ENCODE data around the gene DIMT1.
A peak's percentile ranks its signal among the peaks of the same experiment; 100 is the strongest.

Gene DIMT1

DNA sequence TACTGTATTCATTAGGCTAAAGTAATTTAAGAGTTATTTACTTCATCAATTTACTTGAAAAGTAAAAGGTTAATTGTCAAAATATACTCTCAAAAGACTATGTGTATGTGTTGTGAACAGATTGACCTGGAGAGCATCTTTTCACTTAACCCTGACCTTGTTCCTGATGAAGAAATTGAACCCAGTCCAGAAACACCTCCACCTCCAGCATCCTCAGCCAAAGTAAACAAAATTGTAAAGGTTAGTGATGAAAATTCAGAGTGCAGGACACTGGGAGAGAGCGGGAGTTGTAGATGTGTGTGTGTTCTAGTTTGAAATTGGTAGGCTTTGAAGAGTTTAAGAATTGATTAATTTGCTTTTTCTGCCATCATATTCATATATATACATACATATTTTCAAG is 55.8 kb downstream of the DIMT1 start:
- no peak overlapping the region for H3K4me3 ChIP-seq (ENCODE audit: low read length)
- TF ChIP-seq, protein P1, sequence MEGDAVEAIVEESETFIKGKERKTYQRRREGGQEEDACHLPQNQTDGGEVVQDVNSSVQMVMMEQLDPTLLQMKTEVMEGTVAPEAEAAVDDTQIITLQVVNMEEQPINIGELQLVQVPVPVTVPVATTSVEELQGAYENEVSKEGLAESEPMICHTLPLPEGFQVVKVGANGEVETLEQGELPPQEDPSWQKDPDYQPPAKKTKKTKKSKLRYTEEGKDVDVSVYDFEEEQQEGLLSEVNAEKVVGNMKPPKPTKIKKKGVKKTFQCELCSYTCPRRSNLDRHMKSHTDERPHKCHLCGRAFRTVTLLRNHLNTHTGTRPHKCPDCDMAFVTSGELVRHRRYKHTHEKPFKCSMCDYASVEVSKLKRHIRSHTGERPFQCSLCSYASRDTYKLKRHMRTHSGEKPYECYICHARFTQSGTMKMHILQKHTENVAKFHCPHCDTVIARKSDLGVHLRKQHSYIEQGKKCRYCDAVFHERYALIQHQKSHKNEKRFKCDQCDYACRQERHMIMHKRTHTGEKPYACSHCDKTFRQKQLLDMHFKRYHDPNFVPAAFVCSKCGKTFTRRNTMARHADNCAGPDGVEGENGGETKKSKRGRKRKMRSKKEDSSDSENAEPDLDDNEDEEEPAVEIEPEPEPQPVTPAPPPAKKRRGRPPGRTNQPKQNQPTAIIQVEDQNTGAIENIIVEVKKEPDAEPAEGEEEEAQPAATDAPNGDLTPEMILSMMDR (IDR thresholded peaks at IDR 0.05; ENCODE audit: insufficient read depth, low read depth, low read length, missing control alignments), result no peak
- DNase-seq (ENCODE audit: low read depth), result no peak

DNA sequence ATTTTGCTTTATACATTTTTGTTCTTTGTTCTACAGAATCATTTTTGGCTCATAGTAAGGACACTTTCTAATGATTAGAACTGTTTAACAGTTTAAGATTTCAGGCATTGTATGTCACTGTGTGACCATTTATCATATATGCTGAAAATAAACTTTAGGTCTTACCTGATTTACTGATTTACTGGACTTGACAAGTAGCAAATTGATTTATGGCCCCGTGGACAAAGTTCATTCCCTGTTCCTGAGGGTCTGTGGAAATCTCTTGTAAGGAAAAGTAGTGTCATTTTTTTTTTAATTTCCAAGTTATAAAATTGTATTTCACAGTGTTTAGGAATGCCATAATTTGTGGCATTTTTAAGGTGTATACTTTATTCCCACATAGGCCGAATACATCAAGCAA is 57.0 kb downstream of the DIMT1 start:
- DNase-seq (ENCODE audit: low read depth), result no peak
- H3K4me3 ChIP-seq (ENCODE audit: low read length), result no peak overlapping the region
- TF ChIP-seq, protein P1 (IDR thresholded peaks at IDR 0.05; ENCODE audit: insufficient read depth, low read depth, low read length, missing control alignments), result no peak

DNA sequence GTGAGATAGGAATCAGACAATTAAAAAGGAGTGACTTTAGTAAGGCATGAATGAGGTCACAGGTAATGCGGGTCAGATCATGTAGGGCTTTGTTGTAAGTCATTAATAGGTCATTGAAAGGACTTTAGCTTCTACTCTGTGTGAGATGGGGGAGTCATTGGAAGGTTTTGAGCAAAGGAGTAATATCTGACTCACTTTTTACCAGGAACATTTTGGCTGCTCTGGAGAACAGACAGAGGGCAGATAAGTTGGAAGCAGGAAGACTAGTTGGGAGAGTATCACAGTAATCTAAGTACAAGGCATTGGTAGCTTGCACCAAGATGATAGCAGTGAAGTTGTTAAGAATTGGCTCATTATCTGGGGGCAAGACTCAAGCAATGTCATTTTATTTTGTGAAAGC is 60.3 kb downstream of the DIMT1 start:
- DNase-seq (ENCODE audit: low read depth), result peak; percentile 32
- TF ChIP-seq, protein P1 (IDR thresholded peaks at IDR 0.05; ENCODE audit: insufficient read depth, low read depth, low read length, missing control alignments), result no peak
- no peak overlapping the region for H3K4me3 ChIP-seq (ENCODE audit: low read length)

DNA sequence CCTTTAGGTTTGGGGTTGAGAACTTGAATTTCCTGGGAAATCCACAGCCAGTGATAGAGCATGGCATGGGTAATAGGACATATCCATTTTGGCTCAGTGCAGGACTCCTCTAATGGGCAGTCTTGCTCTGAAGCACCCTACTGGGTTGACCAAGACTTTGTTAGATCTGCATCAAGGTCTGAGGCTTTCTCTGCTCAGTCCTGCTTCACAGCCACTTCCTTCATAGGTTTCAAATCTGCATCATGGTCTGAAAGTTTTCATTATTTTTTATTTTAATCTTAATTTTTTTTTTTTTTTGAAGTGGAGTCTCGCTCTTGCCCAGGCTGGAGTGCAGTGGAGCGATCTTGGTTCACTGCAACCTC is 61.2 kb downstream of the DIMT1 start:
- TF ChIP-seq, protein P1 (IDR thresholded peaks at IDR 0.05; ENCODE audit: insufficient read depth, low read depth, low read length, missing control alignments), result no peak
- H3K4me3 ChIP-seq (ENCODE audit: low read length), result no peak overlapping the region
- DNase-seq (ENCODE audit: low read depth), result no peak

DNA sequence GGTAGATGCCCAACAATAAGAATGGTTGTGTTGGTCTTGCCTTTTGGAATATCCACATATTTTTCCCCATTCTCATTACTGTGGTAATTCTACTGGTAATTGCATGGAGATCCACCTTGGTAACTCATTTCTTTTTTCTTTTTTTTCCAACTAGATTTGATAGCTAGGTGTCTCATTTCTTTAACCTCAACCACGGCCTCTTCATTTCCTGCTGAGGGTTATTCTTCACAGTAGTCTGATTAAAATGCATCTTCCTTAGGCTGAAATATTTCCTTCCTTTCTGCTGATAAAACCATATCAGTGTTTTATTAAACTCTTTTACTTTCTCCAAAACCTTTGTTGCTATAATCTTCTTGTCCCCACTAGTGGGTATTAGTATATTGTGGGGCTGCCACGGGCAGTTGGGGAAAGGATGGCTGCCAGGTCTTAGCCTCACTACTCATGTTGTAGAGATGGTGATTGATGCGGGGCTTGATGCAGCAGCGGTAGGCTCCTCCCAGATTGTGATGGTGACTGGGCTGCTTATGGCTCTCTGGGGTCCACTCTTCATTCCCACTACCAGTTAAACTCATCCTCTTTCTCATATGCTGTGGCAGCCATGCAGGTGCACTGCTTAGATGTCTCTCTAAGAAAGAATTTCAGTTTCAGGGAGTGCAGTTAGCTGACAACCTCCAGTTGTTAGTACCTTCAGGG is 61.8 kb downstream of the DIMT1 start:
- H3K4me3 ChIP-seq (ENCODE audit: low read length), result no peak overlapping the region
- no peak for DNase-seq (ENCODE audit: low read depth)
- TF ChIP-seq, protein P1 (IDR thresholded peaks at IDR 0.05; ENCODE audit: insufficient read depth, low read depth, low read length, missing control alignments), result no peak

DNA sequence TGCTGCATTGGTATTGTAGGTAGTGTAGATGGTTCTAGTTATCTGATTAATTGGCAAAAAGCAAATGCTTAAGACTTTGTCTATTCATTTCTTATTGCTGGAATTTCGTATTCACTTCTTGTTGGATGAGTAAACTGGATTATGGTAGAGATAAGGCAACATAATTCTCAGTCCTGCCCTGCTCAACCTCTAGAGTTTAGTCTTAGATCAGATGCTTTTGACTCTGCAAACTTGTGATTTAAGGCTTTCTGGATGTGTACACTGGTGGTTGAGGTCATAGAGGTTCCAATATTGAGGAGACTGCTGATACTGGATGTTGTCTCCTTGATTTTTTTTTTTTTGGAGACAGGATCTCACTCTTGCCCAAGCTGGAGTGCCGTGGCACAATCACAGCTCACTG is 62.7 kb downstream of the DIMT1 start:
- no peak for DNase-seq (ENCODE audit: low read depth)
- TF ChIP-seq, protein P1 (IDR thresholded peaks at IDR 0.05; ENCODE audit: insufficient read depth, low read depth, low read length, missing control alignments), result no peak

DNA sequence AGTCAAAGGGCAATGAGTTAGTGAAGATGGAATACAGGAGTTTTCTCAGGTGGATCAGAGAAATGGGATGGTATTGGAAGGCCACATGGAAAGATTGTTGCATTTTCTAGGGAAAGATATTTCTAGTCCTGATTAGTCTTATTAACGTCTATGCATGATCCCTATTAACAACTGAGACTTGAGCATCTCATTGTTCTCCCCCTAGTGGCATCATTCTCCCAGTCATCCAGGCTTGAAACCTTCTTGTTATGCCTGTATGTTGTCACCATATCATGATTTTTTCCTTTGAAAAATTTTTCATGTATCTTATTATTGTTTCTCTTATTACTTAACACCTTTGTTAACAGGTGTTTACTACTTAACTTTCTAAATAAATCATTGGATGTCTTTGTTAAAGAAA is 63.3 kb downstream of the DIMT1 start:
- peak; percentile 65 for DNase-seq (ENCODE audit: low read depth)
- H3K4me3 ChIP-seq (ENCODE audit: low read length), result no peak overlapping the region
- TF ChIP-seq, protein P1 (IDR thresholded peaks at IDR 0.05; ENCODE audit: insufficient read depth, low read depth, low read length, missing control alignments), result peak; percentile 60

More for the DNA sequence above, 62.7 kb downstream of the DIMT1 start:
- no peak overlapping the region for H3K4me3 ChIP-seq (ENCODE audit: low read length)
